GM12865 (cell line): ENCODE data around the gene CCPG1.
"Not testable (repeated sequence)": the region's sequence is repeated elsewhere in the genome, so short reads cannot be mapped to it uniquely, and the experiment has no call there.

ENCODE experiments used
- DNase-seq: peaks from one replicate; pipeline ENCODE4 v3.0.0; 2010; ENCODE audit warnings: low read depth
- H3K4me3 ChIP-seq: 2 replicates; pipeline ENCODE4 v1.5.1; 2011; ENCODE audit warnings: mild to moderate bottlenecking, low read depth, low read length, control low read depth
- TF ChIP-seq, protein P1 (sequence below): IDR thresholded peaks from 2 replicates; pipeline ENCODE4 v1.5.1; 2011; ENCODE audit warnings: low read length, control low read depth, low read depth, inconsistent platforms; ENCODE audit not compliant: insufficient read depth; ENCODE audit errors: missing control alignments

CCPG1 gene

GRCh38 chr15:55420171-55420866, 12.2 kb upstream of the CCPG1 start:
- DNase-seq: no peak
- no peak overlapping the region for H3K4me3 ChIP-seq
- TF ChIP-seq, protein P1, sequence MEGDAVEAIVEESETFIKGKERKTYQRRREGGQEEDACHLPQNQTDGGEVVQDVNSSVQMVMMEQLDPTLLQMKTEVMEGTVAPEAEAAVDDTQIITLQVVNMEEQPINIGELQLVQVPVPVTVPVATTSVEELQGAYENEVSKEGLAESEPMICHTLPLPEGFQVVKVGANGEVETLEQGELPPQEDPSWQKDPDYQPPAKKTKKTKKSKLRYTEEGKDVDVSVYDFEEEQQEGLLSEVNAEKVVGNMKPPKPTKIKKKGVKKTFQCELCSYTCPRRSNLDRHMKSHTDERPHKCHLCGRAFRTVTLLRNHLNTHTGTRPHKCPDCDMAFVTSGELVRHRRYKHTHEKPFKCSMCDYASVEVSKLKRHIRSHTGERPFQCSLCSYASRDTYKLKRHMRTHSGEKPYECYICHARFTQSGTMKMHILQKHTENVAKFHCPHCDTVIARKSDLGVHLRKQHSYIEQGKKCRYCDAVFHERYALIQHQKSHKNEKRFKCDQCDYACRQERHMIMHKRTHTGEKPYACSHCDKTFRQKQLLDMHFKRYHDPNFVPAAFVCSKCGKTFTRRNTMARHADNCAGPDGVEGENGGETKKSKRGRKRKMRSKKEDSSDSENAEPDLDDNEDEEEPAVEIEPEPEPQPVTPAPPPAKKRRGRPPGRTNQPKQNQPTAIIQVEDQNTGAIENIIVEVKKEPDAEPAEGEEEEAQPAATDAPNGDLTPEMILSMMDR: no peak

DNA sequence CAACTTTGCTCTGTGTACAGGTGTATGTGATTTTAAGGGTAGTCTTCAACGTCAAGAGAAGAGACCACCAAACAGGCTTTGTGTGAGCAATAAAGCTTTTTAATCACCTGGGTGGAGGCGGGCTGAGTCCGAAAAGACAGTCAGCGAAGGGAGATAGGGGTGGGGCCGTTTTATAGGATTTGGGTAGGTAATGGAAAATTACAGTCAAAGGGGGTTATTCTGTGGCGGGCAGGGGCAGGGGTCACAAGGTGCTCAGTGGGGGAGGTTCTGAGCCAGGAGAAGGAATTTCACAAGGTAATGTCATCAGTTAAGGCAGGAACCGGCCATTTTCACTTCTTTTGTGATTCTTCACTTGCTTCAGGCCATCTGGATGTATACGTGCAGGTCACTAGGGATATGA, 9.5 kb upstream of the CCPG1 start:
- not testable (repeated sequence) for H3K4me3 ChIP-seq, DNase-seq

DNA sequence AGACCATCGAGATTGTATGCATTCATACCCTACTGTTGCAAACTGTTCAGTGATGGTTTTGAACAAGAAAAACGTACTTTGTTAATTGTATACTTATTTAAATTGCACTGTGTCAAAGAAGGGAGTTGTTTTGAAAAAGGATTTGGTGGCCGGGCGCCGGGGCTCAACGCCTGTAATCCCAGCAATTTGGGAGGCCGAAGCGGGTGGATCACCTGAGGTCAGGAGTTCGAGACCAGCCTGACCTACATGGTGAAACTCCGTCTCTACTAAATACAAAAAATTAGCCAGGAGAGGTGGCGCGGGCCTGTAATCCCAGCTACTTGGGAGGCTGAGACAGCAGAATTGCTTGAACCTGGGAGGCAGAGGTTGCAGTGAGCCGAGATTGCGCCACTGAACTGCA, 817 bp upstream of the CCPG1 start:
- peak overlapping the region; percentile 75; the same call in 1 of the 2 replicates for H3K4me3 ChIP-seq
- DNase-seq: not testable (repeated sequence)

DNA sequence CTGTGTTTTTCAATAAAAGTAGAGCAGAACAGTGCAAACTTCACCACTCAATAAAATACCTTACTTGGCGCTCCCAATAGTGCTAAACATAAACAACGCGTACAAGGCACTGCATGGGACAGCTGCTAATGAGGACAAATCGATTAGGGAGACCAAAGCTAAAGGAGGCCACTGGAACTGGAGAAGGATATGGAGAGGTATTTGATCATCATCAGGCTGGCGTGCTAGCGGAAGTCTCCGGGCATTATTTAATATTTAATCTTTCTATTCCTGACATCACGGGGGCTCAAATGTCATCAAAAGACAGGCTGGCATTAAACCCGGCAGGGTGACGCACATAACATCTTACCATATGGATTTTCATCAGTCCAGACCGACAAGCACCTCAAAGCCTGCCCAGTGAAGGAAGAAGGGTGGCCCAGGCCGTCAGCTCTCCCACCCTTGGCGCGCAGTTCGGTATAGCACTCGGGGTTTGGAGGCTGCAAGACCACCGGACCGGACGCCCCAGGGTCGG, 604 bp downstream of the CCPG1 start:
- no peak for DNase-seq
- H3K4me3 ChIP-seq: peak overlapping the region; percentile 75
- TF ChIP-seq, protein P1: no peak

GRCh38 chr15:55403531-55403930, 4.6 kb downstream of the CCPG1 start:
- H3K4me3 ChIP-seq: no peak overlapping the region; the same call in 1 of the 2 replicates
- DNase-seq: peak; percentile 57
- TF ChIP-seq, protein P1: no peak

DNA sequence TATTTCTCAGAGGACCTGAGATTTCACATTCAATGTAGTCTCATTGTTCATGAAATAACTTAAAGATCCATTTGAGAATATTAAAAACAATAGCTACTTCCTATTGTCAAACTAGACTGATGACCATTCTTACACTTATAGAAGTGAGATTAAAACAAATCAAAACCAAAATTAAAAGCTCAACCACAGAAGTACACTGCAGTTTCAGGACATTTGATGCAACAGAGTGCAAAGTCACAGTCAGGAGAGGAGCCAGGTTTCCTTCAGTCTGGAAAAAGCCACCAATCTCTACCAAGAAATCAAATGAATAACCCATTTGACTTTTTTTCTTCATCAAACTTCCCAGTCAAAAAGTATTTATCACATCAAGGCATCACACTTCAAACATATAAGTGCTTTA, 5.5 kb downstream of the CCPG1 start:
- peak; percentile 42 for DNase-seq
- no peak overlapping the region for H3K4me3 ChIP-seq
- TF ChIP-seq, protein P1: no peak

- DNase-seq: no peak
- no peak overlapping the region for H3K4me3 ChIP-seq
- TF ChIP-seq, protein P1: no peak
These were observed 6.3 kb downstream of the CCPG1 start for GRCh38 chr15:55401786-55402246.

GRCh38 chr15:55400050-55400449, 8.1 kb downstream of the CCPG1 start:
- not testable (repeated sequence) for DNase-seq, H3K4me3 ChIP-seq

GRCh38 chr15:55398243-55398642, 9.9 kb downstream of the CCPG1 start:
- no peak overlapping the region for H3K4me3 ChIP-seq
- TF ChIP-seq, protein P1: no peak
- DNase-seq: no peak
